Choroid plexus epithelial cell (primary cell): ENCODE measurements around the gene GTPBP1.

Experiments used
- DNase-seq: peaks from one replicate; pipeline ENCODE4 v3.0.0-alpha.2; 2010; ENCODE audit warnings: low read depth
- H3K4me3 ChIP-seq: 2 replicates; pipeline ENCODE4 v1.5.1; 2011; ENCODE audit warnings: low read depth, mild to moderate bottlenecking, control low read depth, low read length, moderate library complexity
- CTCF ChIP-seq: conservative IDR thresholded peaks from 2 replicates; pipeline ENCODE4 v1.5.1; 2011; ENCODE audit warnings: low read depth, mild to moderate bottlenecking, control low read depth, inconsistent platforms, low read length, moderate library complexity

GTPBP1 gene

DNA sequence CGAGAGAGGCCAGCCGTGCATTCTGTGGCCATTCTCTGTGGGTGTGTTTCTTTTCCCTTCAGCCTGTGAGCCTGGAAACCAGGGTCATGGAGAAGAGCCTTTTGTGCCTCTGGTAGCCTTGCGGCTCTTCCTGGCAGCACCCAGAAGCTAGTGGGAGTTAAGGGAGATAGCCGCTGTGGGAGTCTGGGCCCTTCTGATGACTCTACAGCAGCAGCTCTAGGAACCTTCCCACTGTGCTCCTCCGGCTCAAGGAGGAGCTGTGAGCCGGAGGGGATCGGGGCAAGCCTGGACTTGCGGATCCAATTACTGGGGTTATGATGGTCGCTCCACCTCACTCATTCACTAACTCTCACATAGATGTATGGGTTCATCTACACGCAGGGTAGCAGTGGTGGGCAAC is 10.5 kb downstream of the GTPBP1 start:
- TF ChIP-seq CTCF, result no peak
- no peak for DNase-seq
- no peak overlapping the region for H3K4me3 ChIP-seq

DNA sequence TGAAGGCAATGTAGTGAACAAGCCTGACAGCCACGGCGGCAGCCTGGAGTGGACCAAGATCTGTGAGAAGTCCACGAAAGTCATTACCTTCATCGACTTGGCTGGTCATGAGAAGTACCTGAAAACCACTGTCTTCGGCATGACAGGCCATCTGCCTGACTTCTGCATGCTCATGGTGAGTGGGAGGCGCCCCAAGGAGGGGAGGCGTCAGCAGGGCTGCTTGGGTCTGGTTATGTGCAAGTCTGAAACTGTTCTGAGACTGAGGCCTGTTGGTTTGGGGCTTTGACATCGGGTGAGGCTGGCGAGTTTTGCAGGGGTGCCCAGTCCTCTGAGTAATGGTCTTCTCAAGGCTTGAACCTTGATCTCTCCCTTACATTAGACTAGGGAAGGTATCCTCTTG is 11.1 kb downstream of the GTPBP1 start:
- TF ChIP-seq CTCF, result no peak
- no peak overlapping the region for H3K4me3 ChIP-seq
- DNase-seq, result no peak

DNA sequence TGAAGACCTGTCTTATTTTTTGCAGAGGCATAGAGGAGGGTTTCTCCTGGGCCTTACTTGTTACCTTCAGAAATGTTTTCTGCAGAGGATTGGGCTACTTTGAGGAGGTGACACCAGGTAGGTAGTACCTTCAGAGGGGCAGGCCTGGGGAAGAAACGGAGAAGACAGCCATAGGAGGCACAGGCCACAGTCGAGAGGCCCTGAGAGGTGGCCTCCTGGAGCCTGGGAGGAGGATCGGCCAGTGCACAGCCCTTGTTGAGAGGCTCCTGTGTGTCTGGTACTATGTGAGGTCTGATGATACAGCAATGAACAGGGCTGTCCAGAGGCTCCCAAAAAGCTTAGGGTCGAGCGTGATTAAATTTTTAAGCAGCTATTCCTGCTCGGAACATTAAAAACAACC is 11.5 kb downstream of the GTPBP1 start:
- H3K4me3 ChIP-seq, result no peak overlapping the region
- DNase-seq, result no peak
- no peak for TF ChIP-seq CTCF

GRCh38 chr22:38718414-38718813 is 12.7 kb downstream of the GTPBP1 start:
- TF ChIP-seq CTCF, result peak; percentile 65
- DNase-seq, result peak; percentile 62

DNA sequence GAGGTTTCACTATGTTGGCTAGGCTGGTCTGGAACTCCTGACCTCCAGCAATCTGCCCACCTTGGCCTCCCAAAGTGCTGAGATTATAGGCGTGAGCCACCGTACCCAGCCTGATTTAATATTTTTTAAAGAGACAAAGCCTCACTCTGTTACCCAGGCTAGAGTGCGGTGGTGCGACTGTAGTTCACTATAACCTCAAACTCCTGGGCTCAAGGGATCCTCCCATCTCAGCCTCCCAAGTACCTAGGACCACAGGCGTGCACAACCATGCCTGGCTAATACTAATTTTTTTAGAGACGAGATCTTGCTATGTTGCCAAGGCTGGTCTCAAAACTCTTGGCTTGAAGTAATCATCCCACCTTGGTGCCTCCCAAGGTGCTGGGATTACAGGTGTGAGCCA is 13.5 kb downstream of the GTPBP1 start:
- no peak for TF ChIP-seq CTCF
- no peak overlapping the region for H3K4me3 ChIP-seq

More at GRCh38 chr22:38718414-38718813, 12.7 kb downstream of the GTPBP1 start:
- no peak overlapping the region for H3K4me3 ChIP-seq

GRCh38 chr22:38720350-38720749 is 14.6 kb downstream of the GTPBP1 start:
- TF ChIP-seq CTCF, result no peak
- DNase-seq, result no peak
- no peak overlapping the region for H3K4me3 ChIP-seq

More for the DNA sequence above, 13.5 kb downstream of the GTPBP1 start:
- DNase-seq, result no peak

DNA sequence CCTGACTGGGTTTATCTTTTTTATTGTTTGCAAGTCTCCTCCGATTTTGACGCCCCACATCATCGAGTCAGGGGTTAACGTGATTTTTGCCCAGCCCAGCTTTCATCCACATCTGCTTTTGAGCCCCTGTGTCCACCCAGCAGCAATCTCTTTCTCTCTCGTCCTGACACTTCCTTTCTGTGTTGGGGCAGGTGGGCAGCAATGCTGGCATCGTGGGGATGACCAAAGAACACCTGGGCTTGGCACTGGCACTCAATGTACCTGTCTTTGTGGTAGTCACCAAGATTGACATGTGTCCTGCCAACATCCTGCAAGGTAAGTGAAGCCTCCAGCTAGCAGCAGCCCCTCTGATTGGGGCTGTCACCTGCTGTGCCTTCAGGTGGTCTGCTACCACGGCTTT is 15.8 kb downstream of the GTPBP1 start:
- no peak for TF ChIP-seq CTCF
- no peak for DNase-seq
- H3K4me3 ChIP-seq, result no peak overlapping the region
